Activated CD4-positive, alpha-beta T cell treated with anti-CD3 and anti-CD28 coated beads, Interleukin-2, Interleukin-4, amounts not matched to agents 100 ng/mL and 50 ng/mL, durations not matched to agents 16 hours and 8 hours (primary cell): ENCODE data around the gene SLC7A10.

Source experiments
- DNase-seq: peaks from one replicate; pipeline ENCODE4 v3.0.0-alpha.2; 2020; ENCODE audit warnings: low spot score

SLC7A10 gene

GRCh38 chr19:33254245-33254824 lies 28.7 kb upstream of the SLC7A10 start:
- no peak for DNase-seq

- DNase-seq, result no peak
These were observed 27.3 kb upstream of the SLC7A10 start for GRCh38 chr19:33252971-33253370.

- DNase-seq, result no peak
These were observed 26.8 kb upstream of the SLC7A10 start for GRCh38 chr19:33252418-33252962.

GRCh38 chr19:33251526-33252090 lies 26.0 kb upstream of the SLC7A10 start:
- DNase-seq, result no peak

GRCh38 chr19:33251076-33251475 lies 25.4 kb upstream of the SLC7A10 start:
- DNase-seq, result no peak

GRCh38 chr19:33250500-33250899 lies 24.9 kb upstream of the SLC7A10 start:
- DNase-seq, result no peak

- DNase-seq, result no peak
These were observed 24.2 kb upstream of the SLC7A10 start for GRCh38 chr19:33249740-33250366.

- no peak for DNase-seq
These were observed 23.4 kb upstream of the SLC7A10 start for GRCh38 chr19:33248954-33249613.

- DNase-seq, result no peak
These were observed 22.9 kb upstream of the SLC7A10 start for GRCh38 chr19:33248553-33248953.

- no peak for DNase-seq
These were observed 22.5 kb upstream of the SLC7A10 start for GRCh38 chr19:33248104-33248503.

GRCh38 chr19:33247441-33247819 lies 21.8 kb upstream of the SLC7A10 start:
- DNase-seq, result no peak

- no peak for DNase-seq
These were observed 21.2 kb upstream of the SLC7A10 start for GRCh38 chr19:33246709-33247440.

- DNase-seq, result peak; percentile 11
These were observed 20.5 kb upstream of the SLC7A10 start for GRCh38 chr19:33245948-33246708.

GRCh38 chr19:33242911-33243310 lies 17.3 kb upstream of the SLC7A10 start:
- no peak for DNase-seq

GRCh38 chr19:33242131-33242530 lies 16.5 kb upstream of the SLC7A10 start:
- no peak for DNase-seq

- DNase-seq, result peak; percentile 14
These were observed 16.0 kb upstream of the SLC7A10 start for GRCh38 chr19:33241530-33242101.

- DNase-seq, result no peak
These were observed 15.5 kb upstream of the SLC7A10 start for GRCh38 chr19:33241091-33241529.

GRCh38 chr19:33240181-33240771 lies 14.6 kb upstream of the SLC7A10 start:
- no peak for DNase-seq

GRCh38 chr19:33239223-33239975 lies 13.7 kb upstream of the SLC7A10 start:
- DNase-seq, result no peak
